Stimulated activated naive CD8-positive, alpha-beta T cell treated with anti-CD3 and anti-CD28 coated beads, Interleukin-15, amount 100 ng/mL, for 72 hours (primary cell): ENCODE results near the gene ACOXL.

Source experiments
- ATAC-seq: fragments of 150-1000 bp; cut with Tn5 transposase; 2 replicates; pipeline ENCODE4 v1.10.0; 2021; ENCODE audit warnings: mild to moderate bottlenecking, moderate library complexity
- DNase-seq, 2 donors: peaks; one replicate each; pipeline ENCODE4 v3.0.0; 2021 to 2022
- H3K27ac Mint-ChIP-seq, 2 donors: one replicate each; pipeline ENCODE4 v1.8.0; 2022; ENCODE audit warnings: mild to moderate bottlenecking in 2 of 2, mixed read lengths in 2 of 2, moderate library complexity in 2 of 2
- H3K27me3 Mint-ChIP-seq: one replicate; pipeline ENCODE4 v1.8.0; 2022; ENCODE audit warnings: mixed read lengths
- H3K4me1 Mint-ChIP-seq: one replicate; pipeline ENCODE4 v1.8.0; 2022; ENCODE audit warnings: mild to moderate bottlenecking, mixed read lengths
- H3K4me3 Mint-ChIP-seq, 2 donors: one replicate each; pipeline ENCODE4 v1.8.0; 2022; ENCODE audit warnings: mild to moderate bottlenecking in 2 of 2, mixed read lengths in 2 of 2, moderate library complexity in 1 of 2
- H3K9me3 Mint-ChIP-seq, 2 donors: one replicate each; pipeline ENCODE4 v1.8.0; 2022; ENCODE audit warnings: mixed read lengths in 2 of 2

The ACOXL gene

GRCh38 chr2:110815938-110816337, 83.6 kb downstream of the ACOXL start:
- H3K27ac Mint-ChIP-seq, result no peak overlapping the region
- H3K4me1 Mint-ChIP-seq, result peaks cover 49% of the 10 kb centered on the region
- DNase-seq, result no peak

GRCh38 chr2:110816404-110817365, 84.3 kb downstream of the ACOXL start:
- Mint-ChIP-seq H3K27ac (no peak overlapping the region), H3K4me3 (no peak overlapping the region), H3K27me3 (peaks cover 26% of the 10 kb centered on the region), H3K9me3 (no peaks in the 10 kb centered on the region), H3K4me1 (peaks cover 42% of the 10 kb centered on the region)
- DNase-seq (no peak), ATAC-seq (no peak)

More at GRCh38 chr2:110815938-110816337, 83.6 kb downstream of the ACOXL start:
- Mint-ChIP-seq H3K27me3 (peaks cover 30% of the 10 kb centered on the region), H3K9me3 (no peaks in the 10 kb centered on the region), H3K4me3 (no peak overlapping the region)
- ATAC-seq, result no peak

GRCh38 chr2:110818767-110819481, 86.6 kb downstream of the ACOXL start:
- H3K4me1 Mint-ChIP-seq, result peaks cover 20% of the 10 kb centered on the region
- no peak for DNase-seq
- H3K9me3 Mint-ChIP-seq, result peaks cover 0 to under 1% of the 10 kb centered on the region in 2 donors
- H3K27ac Mint-ChIP-seq, result no peak overlapping the region
- ATAC-seq, result no peak
- H3K27me3 Mint-ChIP-seq, result peaks cover 26% of the 10 kb centered on the region
- H3K4me3 Mint-ChIP-seq, result no peak overlapping the region

- H3K4me3 Mint-ChIP-seq, result no peak overlapping the region
- H3K27ac Mint-ChIP-seq, result no peak overlapping the region
- peaks cover 26% of the 10 kb centered on the region for H3K27me3 Mint-ChIP-seq
- peaks cover 0 to 8% of the 10 kb centered on the region in 2 donors for H3K9me3 Mint-ChIP-seq
- DNase-seq (no peak), ATAC-seq (no peak)
- H3K4me1 Mint-ChIP-seq, result peaks cover 20% of the 10 kb centered on the region
These were observed 87.3 kb downstream of the ACOXL start for GRCh38 chr2:110819711-110820110.

GRCh38 chr2:110820128-110820527, 87.8 kb downstream of the ACOXL start:
- Mint-ChIP-seq H3K4me3 (no peak overlapping the region), H3K27ac (no peak overlapping the region), H3K27me3 (peaks cover 26% of the 10 kb centered on the region), H3K4me1 (peaks cover 20% of the 10 kb centered on the region), H3K9me3 (peaks cover 0 to 12% of the 10 kb centered on the region in 2 donors)
- ATAC-seq, result no peak
- DNase-seq, result no peak

- Mint-ChIP-seq H3K4me3 (no peak overlapping the region), H3K9me3 (peaks cover 0 to 16% of the 10 kb centered on the region in 2 donors), H3K27ac (no peak overlapping the region), H3K27me3 (peaks cover 26% of the 10 kb centered on the region), H3K4me1 (peaks cover 36% of the 10 kb centered on the region)
- no peak for DNase-seq
- ATAC-seq, result no peak
These were observed 90.8 kb downstream of the ACOXL start for GRCh38 chr2:110823165-110823564.

- H3K27ac Mint-ChIP-seq, result peak overlapping the region in 1 of 2 donors; percentile 37
- ATAC-seq, result peak; percentile 70
These were observed 95.1 kb downstream of the ACOXL start for GRCh38 chr2:110827511-110827910.

GRCh38 chr2:110828330-110828729, 96.0 kb downstream of the ACOXL start:
- Mint-ChIP-seq H3K4me1 (peaks cover 28% of the 10 kb centered on the region), H3K9me3 (peaks cover 0 to 16% of the 10 kb centered on the region in 2 donors), H3K27me3 (no peaks in the 10 kb centered on the region), H3K27ac (no peak overlapping the region), H3K4me3 (no peak overlapping the region)
- DNase-seq (no peak), ATAC-seq (no peak)

More at GRCh38 chr2:110827511-110827910, 95.1 kb downstream of the ACOXL start:
- Mint-ChIP-seq H3K27me3 (no peaks in the 10 kb centered on the region), H3K4me3 (no peak overlapping the region), H3K4me1 (peaks cover 20% of the 10 kb centered on the region), H3K9me3 (peaks cover 0 to 16% of the 10 kb centered on the region in 2 donors)
- DNase-seq, result no peak

- Mint-ChIP-seq H3K4me1 (peaks cover 38% of the 10 kb centered on the region), H3K9me3 (peaks cover 0 to 9% of the 10 kb centered on the region in 2 donors), H3K27me3 (peaks cover 7% of the 10 kb centered on the region), H3K27ac (no peak overlapping the region), H3K4me3 (no peak overlapping the region)
- ATAC-seq (no peak), DNase-seq (no peak)
These were observed 97.2 kb downstream of the ACOXL start for GRCh38 chr2:110829413-110830146.

- H3K27me3 Mint-ChIP-seq, result peaks cover 7% of the 10 kb centered on the region
- DNase-seq, result no peak
- peaks cover 41% of the 10 kb centered on the region for H3K4me1 Mint-ChIP-seq
- H3K27ac Mint-ChIP-seq, result no peak overlapping the region
- no peak for ATAC-seq
- H3K4me3 Mint-ChIP-seq, result no peak overlapping the region
- no peaks in the 10 kb centered on the region for H3K9me3 Mint-ChIP-seq
These were observed 100.4 kb downstream of the ACOXL start for GRCh38 chr2:110832740-110833139.

GRCh38 chr2:110834134-110834827, 101.9 kb downstream of the ACOXL start:
- H3K4me3 Mint-ChIP-seq, result no peak overlapping the region
- peaks cover 7% of the 10 kb centered on the region for H3K27me3 Mint-ChIP-seq
- no peaks in the 10 kb centered on the region for H3K9me3 Mint-ChIP-seq
- DNase-seq, result no peak
- H3K4me1 Mint-ChIP-seq, result peaks cover 48% of the 10 kb centered on the region
- H3K27ac Mint-ChIP-seq, result no peak overlapping the region
- no peak for ATAC-seq

GRCh38 chr2:110836671-110837070, 104.3 kb downstream of the ACOXL start:
- no peak overlapping the region for H3K4me3 Mint-ChIP-seq
- no peak for ATAC-seq
- H3K27me3 Mint-ChIP-seq, result peaks cover 15% of the 10 kb centered on the region
- peaks cover 56% of the 10 kb centered on the region for H3K4me1 Mint-ChIP-seq
- no peaks in the 10 kb centered on the region for H3K9me3 Mint-ChIP-seq
- H3K27ac Mint-ChIP-seq, result no peak overlapping the region
- DNase-seq, result no peak

- Mint-ChIP-seq H3K27ac (no peak overlapping the region), H3K27me3 (peaks cover 25% of the 10 kb centered on the region), H3K9me3 (no peaks in the 10 kb centered on the region), H3K4me3 (no peak overlapping the region), H3K4me1 (peaks cover 64% of the 10 kb centered on the region)
- ATAC-seq (no peak), DNase-seq (no peak)
These were observed 105.4 kb downstream of the ACOXL start for GRCh38 chr2:110837446-110838409.
